Measurements from ENCODE around the gene ACBD6. TPM values are rescaled to one million over a fixed set of nuclear protein-coding genes. Genes with fewer than 3 reads are reported as not detected.

Gene ACBD6
- total and polyA plus RNA-seq, 11 donors: 18.6 to 35.8 (median 21.8) TPM

GRCh38 chr1:180536821-180537372, 34.5 kb upstream of the ACBD6 start:
- no peak overlapping the region for H3K4me3 ChIP-seq
- peaks cover under 1 to 51% (median 21%) of the 10 kb centered on the region in 12 donors for H3K4me1 ChIP-seq
- DNase-seq (no peak), ATAC-seq (no peak)
- TF ChIP-seq POLR2A (IDR thresholded peaks at IDR 0.05) (no peak), CTCF (IDR thresholded peaks at IDR 0.05) (no peak)
- intact Hi-C loops (cut with DNase I): loop anchor here in 3 of 10 donors (2.0 to 5.0 kb wide), 3 partner anchors 95 to 325 kb away; partner anchors contain the start of gene XPR1 (in 3 of the 3)
- H3K27me3 ChIP-seq: no peaks in the 10 kb centered on the region
- H3K36me3 ChIP-seq: no peaks in the 10 kb centered on the region
- no peaks in the 10 kb centered on the region for H3K9me3 ChIP-seq
- WGBS, 4 donors: 86 to 94% (median 88%) methylated on average over 7 of the region's 7 CpGs
- no peak overlapping the region for H3K27ac ChIP-seq

GRCh38 chr1:180535418-180535999, 33.1 kb upstream of the ACBD6 start:
- Histone ChIP-seq H3K27ac (no peak overlapping the region), H3K36me3 (no peaks in the 10 kb centered on the region), H3K27me3 (no peaks in the 10 kb centered on the region), H3K9me3 (no peaks in the 10 kb centered on the region), H3K4me3 (no peak overlapping the region), H3K4me1 (peaks cover 0 to 41% (median 11%) of the 10 kb centered on the region in 12 donors)
- no peak for DNase-seq
- ATAC-seq: no peak
- intact Hi-C loops (cut with DNase I): loop anchor here in 2 of 10 donors (5.0 kb wide), 2 partner anchors 97 to 327 kb away; partner anchors contain the start of gene XPR1 (in 2 of the 2)
- no peak for TF ChIP-seq CTCF (IDR thresholded peaks at IDR 0.05)
- no peak for TF ChIP-seq POLR2A (IDR thresholded peaks at IDR 0.05)
- WGBS, 4 donors: 82 to 84% (median 83%) methylated on average over 5 of the region's 5 CpGs

GRCh38 chr1:180534214-180534613, 31.8 kb upstream of the ACBD6 start:
- intact Hi-C loops (cut with DNase I): loop anchor here in 9 of 10 donors (5.0 kb wide), 2 partner anchors 98 to 328 kb away; partner anchors contain the start of gene XPR1 (in 4 of the 9)
- Histone ChIP-seq H3K4me3 (no peak overlapping the region), H3K27me3 (no peaks in the 10 kb centered on the region), H3K9me3 (no peaks in the 10 kb centered on the region), H3K27ac (peak overlapping the region in 2 of 12 donors; percentile 32 to 48), H3K36me3 (no peaks in the 10 kb centered on the region), H3K4me1 (peaks cover 0 to 37% (median 7%) of the 10 kb centered on the region in 12 donors)
- no peak for ATAC-seq
- WGBS, 4 donors: 58 to 64% (median 59%) methylated on average over 7 of the region's 7 CpGs
- no peak for TF ChIP-seq CTCF (IDR thresholded peaks at IDR 0.05)
- no peak for TF ChIP-seq POLR2A (IDR thresholded peaks at IDR 0.05)
- no peak for DNase-seq

GRCh38 chr1:180533266-180533987, 31.1 kb upstream of the ACBD6 start:
- H3K4me1 ChIP-seq: peaks cover 0 to 29% (median 6%) of the 10 kb centered on the region in 12 donors
- intact Hi-C loops (cut with DNase I): loop anchor here in 9 of 10 donors (2.0 to 5.0 kb wide), 3 partner anchors 99 to 329 kb away; partner anchors contain the start of gene XPR1 (in 5 of the 9)
- peak overlapping the region in 7 of 12 donors; percentile 5 to 40 (median 17) for H3K27ac ChIP-seq
- WGBS, 4 donors: 31 to 39% (median 34%) methylated on average over 10 of the region's 10 CpGs
- ATAC-seq: peak in 3 of 4 donors; percentile 73 to 84 (median 79)
- no peaks in the 10 kb centered on the region for H3K27me3 ChIP-seq
- DNase-seq: peak; percentile 61 to 79 (median 75)
- H3K36me3 ChIP-seq: no peaks in the 10 kb centered on the region
- H3K9me3 ChIP-seq: no peaks in the 10 kb centered on the region
- TF ChIP-seq POLR2A (IDR thresholded peaks at IDR 0.05) (no peak), CTCF (IDR thresholded peaks at IDR 0.05) (peak; percentile 78 to 93 (median 86))
- no peak overlapping the region for H3K4me3 ChIP-seq
